ENCODE data around the gene NQO1.

GRCh38 chr16:69712277-69712676 is 14.1 kb downstream of the NQO1 start:
- TF ChIP-seq, protein P1, sequence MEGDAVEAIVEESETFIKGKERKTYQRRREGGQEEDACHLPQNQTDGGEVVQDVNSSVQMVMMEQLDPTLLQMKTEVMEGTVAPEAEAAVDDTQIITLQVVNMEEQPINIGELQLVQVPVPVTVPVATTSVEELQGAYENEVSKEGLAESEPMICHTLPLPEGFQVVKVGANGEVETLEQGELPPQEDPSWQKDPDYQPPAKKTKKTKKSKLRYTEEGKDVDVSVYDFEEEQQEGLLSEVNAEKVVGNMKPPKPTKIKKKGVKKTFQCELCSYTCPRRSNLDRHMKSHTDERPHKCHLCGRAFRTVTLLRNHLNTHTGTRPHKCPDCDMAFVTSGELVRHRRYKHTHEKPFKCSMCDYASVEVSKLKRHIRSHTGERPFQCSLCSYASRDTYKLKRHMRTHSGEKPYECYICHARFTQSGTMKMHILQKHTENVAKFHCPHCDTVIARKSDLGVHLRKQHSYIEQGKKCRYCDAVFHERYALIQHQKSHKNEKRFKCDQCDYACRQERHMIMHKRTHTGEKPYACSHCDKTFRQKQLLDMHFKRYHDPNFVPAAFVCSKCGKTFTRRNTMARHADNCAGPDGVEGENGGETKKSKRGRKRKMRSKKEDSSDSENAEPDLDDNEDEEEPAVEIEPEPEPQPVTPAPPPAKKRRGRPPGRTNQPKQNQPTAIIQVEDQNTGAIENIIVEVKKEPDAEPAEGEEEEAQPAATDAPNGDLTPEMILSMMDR (IDR thresholded peaks at IDR 0.05; ENCODE audit: low read depth, low read length, poor library complexity, severe bottlenecking), result no peak
- no peak for TF ChIP-seq EZH2phosphoT487 (IDR thresholded peaks at IDR 0.05; ENCODE audit: borderline replicate concordance, low read length)
